ENCODE measurements around the gene GOPC.

- TF ChIP-seq CTCF (conservative IDR thresholded peaks at IDR 0.05; ENCODE audit: low read depth, low read length) (no peak), EZH2 (IDR thresholded peaks at IDR 0.05; ENCODE audit: borderline replicate concordance, low read depth, low read length, poor library complexity, severe bottlenecking) (no peak)
These were observed 59.8 kb downstream of the GOPC start for GRCh38 chr6:117542493-117542892.

All from A673 (cell line).